HUDEP-2 (cell line): ENCODE data around the gene RAB40C.

Source experiments
- DNase-seq, 76 experiments: peaks; one replicate each; lab custom pipeline; 2025; ENCODE audit not compliant: unreplicated experiment in 76 of 76; lab: John Stamatoyannopoulos, UW

The RAB40C gene

DNA sequence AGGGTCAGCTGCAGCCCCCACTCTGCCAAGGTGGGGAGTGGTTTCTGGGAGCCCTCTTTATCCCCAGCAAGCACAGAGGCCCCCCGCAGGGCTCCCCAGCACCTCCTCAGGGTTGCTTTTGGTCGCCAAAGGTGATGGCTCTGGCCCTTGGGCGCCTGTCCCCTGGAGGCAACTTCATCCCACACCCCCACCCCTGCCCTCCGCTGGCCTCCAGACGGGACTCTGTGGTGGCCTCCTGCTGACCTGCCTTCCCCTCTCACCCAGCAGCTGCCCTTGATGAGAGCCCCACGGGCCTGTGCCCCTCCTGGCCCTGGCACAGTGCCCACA is 70.2 kb downstream of the RAB40C start:
- DNase-seq: no peak

DNA sequence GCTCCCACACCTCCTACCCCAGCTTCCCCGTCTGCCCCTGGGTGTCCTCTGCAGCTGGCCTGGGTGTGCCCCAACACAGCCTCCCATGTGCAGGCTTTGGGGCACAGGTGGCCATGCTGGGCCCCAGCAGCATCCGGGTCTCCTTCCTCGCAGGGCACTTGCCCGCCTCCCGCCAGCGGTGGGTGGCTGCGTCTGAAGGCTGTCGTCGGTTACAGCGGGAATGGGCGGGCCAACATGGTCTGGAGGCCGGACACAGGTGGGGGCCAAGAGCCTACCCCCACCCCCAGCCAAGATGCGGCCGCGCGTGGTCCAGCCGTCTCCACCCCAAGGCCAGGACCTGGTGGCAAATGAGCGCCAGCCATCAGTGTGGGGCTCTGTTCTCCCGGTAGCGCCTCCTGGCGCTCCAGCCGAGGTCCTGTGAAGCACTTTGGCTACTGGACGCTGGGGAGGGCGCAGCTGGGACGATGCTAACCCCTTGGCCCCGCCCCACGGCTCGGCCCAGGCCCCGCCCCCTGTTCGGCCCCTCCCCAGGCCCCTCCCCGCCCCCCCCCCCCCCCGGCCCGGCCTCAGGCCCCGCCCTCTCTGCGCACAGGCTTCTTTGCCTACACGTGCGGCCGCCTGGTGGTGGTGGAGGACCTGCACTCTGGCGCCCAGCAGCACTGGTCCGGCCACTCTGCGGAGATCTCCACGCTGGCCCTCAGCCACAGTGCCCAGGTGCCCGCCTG is 70.8 kb downstream of the RAB40C start:
- DNase-seq: peak in 72 of 76 experiments; percentile 43 to 92 (median 85)

DNA sequence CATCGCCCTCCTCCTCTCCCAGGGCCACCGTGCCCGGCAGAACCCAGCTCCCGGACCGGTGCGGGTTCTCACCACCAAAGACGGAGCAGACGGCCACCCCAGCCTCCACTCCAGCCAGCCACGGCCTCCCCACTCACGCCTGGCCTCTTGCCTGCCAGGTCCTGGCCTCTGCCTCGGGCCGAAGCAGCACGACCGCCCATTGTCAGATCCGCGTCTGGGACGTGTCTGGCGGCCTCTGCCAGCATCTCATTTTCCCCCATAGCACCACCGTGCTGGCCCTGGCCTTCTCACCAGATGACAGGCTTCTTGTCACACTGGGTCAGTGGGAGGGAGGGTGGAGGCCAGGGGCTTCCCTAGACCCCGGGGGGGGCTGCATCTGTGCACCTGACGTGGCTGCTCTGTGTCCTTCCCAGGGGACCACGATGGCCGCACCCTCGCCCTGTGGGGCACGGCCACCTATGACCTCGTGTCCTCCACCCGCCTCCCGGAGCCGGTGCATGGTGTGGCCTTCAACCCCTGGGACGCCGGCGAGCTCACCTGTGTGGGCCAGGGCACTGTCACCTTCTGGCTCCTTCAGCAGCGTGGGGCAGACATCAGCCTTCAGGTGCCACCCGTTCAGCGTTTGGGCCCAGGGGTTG is 71.4 kb downstream of the RAB40C start:
- no peak for DNase-seq

DNA sequence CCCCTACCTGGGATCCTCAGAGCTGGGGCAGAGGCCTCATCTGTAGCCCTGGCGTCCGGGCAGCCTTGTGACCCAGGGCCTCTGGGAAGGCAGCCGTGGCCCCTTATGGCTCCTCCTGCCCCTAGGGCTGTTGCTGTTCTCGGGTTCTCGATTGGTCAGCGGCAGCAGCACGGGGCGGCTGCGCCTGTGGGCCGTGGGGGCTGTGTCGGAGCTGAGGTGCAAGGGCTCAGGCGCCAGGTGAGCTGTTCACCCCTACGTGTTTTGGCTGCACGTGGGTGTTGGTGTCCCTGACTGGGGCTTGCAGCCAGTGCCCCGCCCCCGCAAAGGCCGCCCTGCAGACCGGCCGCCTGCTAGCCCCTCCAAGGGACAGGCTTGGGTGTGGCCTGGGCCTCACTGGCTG is 72.2 kb downstream of the RAB40C start:
- DNase-seq: no peak

DNA sequence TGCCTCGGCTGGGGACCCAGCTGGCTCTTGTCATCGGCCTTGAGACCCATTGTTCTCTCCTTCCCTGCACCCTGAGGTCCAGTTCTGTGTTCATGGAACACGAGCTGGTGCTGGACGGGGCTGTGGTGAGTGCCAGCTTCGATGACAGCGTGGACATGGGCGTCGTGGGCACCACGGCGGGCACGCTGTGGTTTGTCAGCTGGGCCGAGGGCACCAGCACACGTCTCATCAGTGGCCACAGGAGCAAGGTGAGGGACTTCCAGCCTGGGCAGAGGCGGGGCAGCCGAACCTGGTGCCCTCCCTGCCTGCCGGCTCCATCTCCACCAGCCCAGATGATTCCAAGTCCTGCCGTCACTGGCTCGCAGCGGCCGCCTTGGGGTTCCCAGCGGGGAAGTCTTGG is 72.7 kb downstream of the RAB40C start:
- DNase-seq: no peak

DNA sequence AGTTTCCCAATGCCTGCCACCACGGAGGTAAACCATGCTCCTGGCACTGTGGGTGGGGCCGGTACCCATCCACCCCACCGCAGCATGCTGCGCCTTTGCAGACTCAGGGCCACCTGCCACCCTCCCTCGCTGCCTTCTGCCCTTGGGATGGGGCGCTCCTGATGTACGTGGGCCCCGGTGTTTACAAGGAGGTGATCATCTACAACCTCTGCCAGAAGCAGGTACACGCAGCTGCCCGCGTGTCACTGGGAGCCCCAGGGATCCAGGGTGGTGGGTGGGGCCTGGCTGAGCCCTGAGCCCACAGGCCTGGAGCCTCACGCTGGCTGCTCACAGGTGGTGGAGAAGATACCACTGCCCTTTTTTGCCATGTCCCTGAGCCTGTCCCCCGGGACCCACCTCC is 76.7 kb downstream of the RAB40C start:
- no peak for DNase-seq

DNA sequence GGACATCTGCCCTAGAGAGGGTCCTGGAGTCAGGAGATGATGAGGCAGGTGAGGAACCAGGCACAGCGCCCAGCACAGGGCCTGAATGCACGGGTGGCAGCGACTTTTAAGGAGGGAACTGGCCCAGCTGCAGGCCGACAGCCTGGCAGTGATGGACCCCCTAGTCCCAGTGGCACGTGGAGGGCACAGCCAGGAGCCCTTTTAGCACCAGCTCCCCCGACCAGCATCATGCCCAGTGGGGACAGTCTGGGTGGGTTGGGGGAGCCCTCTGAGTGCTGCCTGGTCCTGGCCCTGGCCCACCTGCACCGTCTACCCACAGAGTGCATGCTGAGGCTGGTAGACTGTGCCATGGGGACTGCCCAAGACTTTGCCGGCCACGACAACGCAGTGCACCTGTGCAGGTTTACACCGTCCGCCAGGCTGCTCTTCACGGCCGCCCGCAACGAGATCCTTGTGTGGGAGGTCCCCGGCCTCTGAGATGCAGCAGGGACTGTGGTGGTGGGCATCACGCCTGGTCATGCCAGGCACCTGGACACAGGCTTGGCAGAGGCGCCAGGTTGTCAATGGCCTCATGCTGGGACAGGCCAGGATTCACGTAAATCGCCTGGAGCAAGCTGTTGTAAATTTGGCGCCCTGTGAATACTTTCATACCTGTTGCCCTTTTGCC is 77.4 kb downstream of the RAB40C start:
- no peak for DNase-seq

DNA sequence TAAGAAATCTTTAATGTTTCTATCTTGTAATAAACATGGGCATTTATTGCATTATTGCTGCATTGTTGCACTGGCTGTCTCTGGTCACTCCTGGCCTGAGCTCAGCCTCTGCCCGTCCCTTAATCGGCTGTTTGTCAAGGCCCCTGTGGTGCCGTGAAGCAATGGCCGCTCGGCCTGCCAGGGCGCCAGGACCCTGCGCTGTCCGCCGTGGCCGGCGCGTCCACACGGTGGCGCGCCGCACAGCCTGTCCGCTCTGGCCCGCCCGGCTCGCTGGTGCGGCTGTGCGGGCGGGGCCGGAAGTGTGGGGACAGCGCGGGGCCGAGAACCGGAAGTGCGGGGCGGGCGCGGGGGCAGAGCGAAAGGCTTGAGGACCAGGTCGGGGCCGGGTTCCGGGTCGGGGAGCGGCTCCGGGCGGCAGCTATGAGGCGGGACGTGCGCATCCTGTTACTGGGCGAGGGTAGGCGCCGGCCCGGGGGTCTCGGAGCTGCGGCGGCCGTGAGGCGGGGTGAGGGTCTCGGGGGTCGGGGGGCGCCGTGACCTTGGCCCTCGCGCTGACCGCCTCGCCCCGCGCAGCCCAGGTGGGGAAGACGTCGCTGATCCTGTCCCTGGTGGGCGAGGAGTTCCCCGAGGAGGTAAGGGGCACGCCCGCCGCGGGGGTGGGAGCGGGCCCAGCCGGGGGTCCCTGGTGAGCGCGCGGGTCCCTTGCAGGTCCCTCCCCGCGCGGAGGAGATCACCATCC is 78.1 kb downstream of the RAB40C start, which contains the start of gene RHOT2:
RHOT2 (plus strand) TSS at position 353 of the 739 bp plus-strand sequence; CDS start at position 421, 68 bp downstream.
- peak in 72 of 76 experiments; percentile 38 to 93 (median 85) for DNase-seq

DNA sequence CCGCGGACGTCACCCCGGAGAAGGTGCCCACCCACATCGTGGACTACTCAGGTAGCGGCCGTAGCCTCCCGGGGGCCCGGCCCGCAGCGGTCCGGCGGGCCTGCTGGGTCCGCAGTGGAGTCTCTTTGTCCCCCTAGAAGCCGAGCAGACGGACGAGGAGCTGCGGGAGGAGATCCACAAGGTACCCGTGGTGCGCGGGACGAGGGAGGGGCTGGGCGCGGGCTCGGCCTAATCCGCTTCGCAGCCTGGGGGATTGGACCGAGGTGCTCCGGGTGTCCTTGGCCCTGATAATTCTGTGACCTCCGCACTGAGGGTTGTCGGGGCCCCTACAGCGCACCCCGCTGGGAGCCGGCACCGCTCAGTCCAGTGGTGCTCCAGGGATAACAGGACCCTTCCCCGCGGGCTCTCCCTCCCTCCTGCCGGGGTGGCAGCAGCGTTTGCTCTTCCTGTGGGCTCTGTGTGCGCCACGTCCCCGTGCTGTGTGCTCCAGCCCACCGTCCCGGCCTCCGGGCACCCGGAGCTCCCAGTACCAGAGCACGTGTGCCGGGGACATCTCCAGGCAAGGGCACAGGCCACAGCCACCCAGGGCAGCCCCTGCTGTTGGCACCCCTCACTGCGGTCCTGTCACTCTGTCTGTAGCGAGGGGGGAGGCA is 78.8 kb downstream of the RAB40C start:
- peak in 2 of 76 experiments; percentile 17 to 38 for DNase-seq

DNA sequence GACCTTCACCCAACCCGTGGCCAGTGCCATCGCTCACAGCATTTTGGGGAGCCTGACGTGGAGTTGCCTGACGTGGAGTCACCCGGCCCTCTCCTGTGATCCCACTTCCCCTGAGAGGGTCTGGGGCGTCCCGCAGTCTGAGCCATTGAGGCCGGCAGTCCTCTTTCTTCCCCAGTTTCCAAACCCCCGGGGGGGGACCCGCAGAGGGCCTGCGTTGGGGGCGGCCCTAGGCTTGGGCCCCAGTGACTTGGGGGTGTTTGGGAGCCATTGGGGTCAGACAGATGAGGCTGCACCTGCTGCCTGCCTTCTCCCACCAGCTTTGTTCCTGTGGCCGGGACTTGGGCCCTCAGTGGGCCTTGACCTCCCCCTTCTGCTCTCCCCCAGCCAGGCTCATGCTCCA is 79.8 kb downstream of the RAB40C start:
- no peak for DNase-seq

DNA sequence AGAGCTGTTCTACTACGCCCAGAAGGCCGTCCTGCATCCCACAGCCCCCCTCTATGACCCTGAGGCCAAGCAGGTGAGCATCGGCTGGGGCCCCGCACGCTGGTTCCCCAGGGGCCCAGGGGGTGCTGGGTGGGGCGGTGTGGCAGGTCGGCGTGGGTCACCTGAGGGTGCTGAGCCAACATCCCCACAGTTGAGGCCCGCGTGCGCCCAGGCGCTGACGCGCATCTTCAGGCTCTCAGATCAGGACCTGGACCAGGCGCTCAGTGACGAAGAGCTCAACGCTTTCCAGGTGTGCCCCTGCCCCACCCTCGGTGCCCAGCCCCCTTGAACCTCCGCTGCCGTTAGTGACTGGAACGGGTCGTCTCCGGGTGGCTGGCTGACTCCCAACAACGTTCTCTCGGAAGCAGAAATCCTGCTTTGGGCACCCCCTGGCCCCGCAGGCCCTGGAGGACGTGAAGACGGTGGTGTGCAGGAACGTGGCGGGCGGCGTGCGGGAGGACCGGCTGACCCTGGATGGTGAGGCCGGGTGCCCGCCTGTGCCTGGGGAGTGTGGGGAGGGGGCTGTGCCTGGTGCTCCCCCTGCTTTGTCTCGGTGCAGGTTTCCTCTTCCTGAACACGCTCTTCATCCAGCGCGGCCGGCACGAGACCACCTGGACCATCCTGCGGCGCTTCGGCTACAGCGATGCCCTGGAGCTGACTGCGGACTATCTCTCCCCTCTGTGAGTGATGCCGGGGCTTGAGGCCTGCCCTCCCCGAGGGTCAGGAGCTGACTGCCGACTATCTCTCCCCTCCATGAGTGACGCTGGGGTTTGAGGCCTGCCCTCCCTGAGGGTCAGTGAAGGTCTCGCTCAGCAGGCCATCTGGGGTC is 80.9 kb downstream of the RAB40C start:
- no peak for DNase-seq

DNA sequence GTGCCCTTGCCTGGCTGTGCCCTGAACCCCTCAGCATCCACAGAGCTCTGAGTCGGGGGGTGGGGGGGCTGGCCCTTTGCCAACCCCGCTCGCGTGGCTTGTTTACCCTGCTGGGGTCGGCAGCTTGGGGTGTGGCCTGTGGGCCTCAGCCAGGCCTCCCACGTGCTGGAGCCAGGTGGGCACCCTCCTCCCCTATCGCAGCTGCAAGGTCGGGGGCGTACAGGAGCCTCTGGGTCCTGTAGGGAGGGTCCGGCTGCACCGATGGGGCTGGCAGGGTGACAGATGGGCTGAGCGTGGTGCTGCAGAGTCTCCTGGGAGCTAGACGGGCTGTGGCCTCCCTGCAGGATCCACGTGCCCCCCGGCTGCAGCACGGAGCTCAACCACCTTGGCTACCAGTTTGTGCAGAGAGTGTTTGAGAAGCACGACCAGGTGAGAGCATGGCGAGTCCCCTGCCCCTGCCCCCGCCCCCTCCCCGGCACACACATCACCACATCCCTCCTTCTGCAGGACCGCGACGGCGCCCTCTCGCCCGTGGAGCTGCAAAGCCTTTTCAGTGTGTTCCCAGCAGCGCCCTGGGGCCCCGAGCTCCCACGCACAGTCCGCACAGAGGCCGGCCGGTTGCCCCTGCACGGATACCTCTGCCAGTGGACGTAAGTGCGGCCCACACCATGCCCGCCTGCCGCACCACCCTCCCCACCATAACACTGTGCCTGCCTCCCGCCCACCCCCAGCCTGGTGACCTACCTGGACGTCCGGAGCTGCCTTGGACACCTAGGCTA is 81.7 kb downstream of the RAB40C start:
- DNase-seq: no peak

DNA sequence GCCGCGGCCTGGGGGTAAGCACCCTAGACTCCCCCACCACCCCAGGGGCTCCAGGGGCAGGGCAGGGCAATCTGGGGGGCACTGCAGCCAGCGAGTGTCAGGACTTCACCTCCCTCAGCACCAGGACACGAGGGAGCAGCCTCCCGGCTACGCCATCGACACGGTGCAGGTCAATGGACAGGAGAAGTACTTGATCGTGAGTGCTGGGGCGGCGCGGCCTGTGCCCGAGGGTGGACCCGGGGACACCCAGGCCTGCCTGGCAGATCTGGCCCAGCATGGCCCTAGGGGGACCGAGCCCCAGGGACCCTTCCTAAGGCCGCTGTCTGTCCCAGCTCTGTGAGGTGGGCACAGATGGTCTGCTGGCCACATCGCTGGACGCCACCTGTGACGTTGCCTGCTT is 82.5 kb downstream of the RAB40C start:
- DNase-seq: no peak

DNA sequence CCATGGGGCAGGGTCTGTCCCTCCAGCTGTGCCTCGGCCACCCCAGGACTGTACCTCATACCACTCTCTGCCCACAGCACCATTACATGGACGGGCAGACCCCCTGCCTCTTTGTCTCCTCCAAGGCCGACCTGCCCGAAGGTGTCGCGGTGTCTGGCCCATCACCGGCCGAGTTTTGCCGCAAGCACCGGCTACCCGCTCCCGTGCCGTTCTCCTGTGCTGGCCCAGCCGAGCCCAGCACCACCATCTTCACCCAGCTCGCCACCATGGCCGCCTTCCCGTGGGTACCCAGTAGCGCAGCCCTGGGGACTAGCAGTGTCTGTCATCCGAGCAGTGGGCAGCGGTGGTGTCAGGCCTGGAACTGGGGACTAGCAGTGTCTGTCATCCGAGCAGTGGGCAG is 83.0 kb downstream of the RAB40C start:
- DNase-seq: no peak

DNA sequence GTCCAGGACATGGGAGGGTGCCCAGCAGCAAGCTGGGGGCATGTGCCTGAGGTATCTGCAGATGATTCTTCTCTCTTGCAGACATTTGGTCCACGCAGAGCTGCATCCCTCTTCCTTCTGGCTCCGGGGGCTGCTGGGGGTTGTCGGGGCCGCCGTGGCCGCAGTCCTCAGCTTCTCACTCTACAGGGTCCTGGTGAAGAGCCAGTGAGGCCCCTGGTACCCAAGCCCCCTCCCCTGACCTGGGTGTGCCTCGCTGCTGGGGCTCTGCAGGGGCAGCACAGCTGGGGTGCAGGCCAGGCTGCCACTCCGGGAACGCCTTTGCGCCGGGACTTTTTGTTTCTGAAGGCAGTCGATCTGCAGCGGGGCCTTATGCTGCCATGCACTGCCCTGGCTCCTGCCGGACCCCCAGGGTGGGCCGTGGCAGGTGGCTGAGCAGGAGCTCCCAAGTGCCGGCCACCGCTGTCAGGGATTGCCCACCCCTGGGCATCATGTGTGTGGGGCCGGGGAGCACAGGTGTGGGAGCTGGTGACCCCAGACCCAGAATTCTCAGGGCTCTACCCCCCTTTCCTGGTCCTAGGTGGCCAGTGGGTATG is 83.6 kb downstream of the RAB40C start:
- no peak for DNase-seq

DNA sequence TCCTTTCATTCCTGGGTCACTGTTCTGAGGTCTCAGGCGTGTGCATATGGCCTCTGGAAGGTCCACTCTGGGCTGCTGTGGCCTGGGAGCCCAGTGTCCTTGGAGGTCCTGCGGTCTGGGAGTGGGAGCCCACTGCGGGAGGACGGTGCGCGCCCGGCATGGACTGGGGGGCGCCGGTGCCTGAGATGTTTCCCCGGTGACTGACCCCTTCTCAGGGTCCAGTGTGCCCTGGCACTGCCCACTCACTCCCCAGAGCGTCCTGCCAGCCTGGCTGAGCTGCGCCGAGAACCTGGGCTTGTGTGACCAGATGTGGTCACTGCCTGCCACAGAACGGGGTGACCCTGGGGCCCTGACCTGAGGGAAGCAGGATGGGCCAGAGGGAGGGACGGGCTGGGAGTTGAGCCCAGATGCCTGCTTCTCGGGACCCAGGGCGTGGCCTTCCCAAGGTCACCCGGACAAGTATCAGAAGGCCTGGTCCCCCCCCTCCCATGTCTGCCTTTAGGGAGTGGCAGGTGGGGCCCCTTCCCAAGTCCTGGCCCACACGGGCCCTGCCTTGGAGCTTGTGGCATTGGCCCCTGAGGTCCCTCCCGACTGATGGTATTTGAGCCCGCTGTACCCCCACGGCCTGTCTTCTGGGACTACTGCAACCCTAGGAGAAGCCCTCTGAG is 84.5 kb downstream of the RAB40C start:
- DNase-seq: no peak

DNA sequence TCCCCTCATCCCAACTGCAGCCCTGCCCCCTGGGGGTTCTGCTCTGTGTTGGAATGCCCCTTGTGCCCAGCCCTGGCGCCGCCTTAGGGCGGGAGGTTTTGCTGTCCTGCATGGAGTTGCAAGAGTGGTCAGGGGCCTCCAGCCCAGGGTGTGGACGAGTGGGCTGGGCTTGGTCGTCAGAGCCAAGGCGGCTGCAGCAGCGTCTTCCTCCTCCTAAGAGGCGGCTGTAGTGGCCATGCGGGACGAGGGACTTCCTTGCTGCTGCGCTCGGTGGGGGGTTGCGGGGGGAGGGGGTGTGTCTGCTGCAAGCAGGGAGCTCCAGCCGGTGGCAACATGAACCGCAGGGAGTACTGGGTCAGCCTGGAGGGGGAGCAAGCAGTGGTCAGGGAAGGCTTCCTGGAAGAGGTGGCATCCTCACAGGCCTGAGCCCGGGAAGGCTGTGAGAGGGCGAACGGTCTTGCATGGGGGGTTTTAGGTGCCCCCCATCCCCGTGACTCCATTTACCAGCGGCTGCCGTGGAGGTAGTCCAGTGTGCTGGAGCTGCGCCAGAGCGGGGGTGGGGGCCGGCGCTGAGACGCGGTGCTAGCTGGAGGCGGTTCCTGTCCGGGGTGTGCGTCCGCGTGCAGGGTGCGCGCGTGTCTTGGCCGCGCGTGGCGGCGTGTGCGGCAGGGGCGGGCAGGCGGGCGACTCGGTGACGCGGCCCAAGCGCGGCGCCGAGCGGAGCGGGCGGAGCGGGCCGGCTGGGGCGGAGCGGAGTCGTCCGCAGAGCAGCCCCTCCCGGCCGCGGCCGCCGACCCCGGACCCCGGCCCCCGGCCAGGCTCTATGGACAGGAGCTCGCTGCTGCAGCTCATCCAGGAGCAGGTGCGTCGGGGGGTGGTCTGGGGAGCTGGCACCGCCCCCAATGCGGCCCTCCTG is 85.4 kb downstream of the RAB40C start, which contains the start of gene RHBDL1:
RHBDL1 (plus strand) TSS at position 704 of the 916 bp plus-strand sequence; CDS start at position 824, 120 bp downstream.
- DNase-seq: peak in 8 of 76 experiments; percentile 10 to 43 (median 24)
